ENCODE results near the gene HCAR2. TPM values are rescaled to one million over a fixed set of nuclear protein-coding genes. Genes with fewer than 3 reads are reported as not detected.

The HCAR2 gene
- total and polyA plus RNA-seq, 7 donors: 0.36 to 0.98 (median 0.76) TPM; not detected in 3

- TF ChIP-seq POLR2A (IDR thresholded peaks at IDR 0.05): no peak
- no peak for TF ChIP-seq POLR2AphosphoS5 (IDR thresholded peaks at IDR 0.05)
- TF ChIP-seq, protein P1, sequence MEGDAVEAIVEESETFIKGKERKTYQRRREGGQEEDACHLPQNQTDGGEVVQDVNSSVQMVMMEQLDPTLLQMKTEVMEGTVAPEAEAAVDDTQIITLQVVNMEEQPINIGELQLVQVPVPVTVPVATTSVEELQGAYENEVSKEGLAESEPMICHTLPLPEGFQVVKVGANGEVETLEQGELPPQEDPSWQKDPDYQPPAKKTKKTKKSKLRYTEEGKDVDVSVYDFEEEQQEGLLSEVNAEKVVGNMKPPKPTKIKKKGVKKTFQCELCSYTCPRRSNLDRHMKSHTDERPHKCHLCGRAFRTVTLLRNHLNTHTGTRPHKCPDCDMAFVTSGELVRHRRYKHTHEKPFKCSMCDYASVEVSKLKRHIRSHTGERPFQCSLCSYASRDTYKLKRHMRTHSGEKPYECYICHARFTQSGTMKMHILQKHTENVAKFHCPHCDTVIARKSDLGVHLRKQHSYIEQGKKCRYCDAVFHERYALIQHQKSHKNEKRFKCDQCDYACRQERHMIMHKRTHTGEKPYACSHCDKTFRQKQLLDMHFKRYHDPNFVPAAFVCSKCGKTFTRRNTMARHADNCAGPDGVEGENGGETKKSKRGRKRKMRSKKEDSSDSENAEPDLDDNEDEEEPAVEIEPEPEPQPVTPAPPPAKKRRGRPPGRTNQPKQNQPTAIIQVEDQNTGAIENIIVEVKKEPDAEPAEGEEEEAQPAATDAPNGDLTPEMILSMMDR (IDR thresholded peaks at IDR 0.05): no peak
- TF ChIP-seq EP300 (IDR thresholded peaks at IDR 0.05): no peak
- H3K4me1 ChIP-seq: no peaks in the 10 kb centered on the region
- H3K4me3 ChIP-seq: no peak overlapping the region
- H3K36me3 ChIP-seq: no peaks in the 10 kb centered on the region
- H3K9me3 ChIP-seq: no peaks in the 10 kb centered on the region
- intact Hi-C loops (cut with DNase I): no loop called here
- no peak overlapping the region for H3K27ac ChIP-seq
- no peak for DNase-seq
- 33 to 63% methylated on average over 5 of the region's 5 CpGs for WGBS, 2 donors
- no peaks in the 10 kb centered on the region for H3K27me3 ChIP-seq
These were observed 23.0 kb upstream of the HCAR2 start for GRCh38 chr12:122726080-122726558.

DNA sequence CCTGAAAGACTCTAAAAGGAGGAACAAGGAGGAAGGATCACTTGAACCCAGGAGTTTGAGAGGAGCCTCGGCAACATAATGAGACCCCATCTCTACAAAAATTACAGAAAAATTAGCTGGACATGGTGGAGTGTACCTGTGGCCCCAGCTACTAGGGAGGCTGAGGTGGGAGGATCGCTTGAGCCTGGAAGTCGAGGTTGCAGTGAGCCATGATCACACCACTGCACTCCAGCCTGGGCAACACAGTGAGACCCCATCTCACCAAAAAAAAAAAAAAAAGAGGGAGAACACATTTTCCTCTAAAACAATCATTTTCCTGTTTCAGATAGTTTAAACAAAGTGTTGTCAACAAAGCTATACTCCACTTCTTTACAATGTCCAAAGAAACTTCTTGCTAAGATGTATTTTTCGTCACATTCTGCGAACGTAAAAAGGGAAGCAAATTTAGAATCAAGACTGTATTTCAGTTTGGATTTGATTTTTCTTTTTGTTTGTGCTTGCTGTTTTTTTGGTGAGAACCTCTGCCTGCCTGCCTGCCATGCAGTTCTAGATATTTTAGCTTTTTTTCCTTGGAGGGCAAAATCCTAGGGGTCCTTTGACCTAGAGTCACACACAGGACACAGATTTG lies 22.4 kb upstream of the HCAR2 start:
- WGBS, 2 donors: 79 to 90% methylated on average over 6 of the region's 6 CpGs
- no peaks in the 10 kb centered on the region for H3K4me1 ChIP-seq
- H3K4me3 ChIP-seq: no peak overlapping the region
- DNase-seq: no peak
- H3K27ac ChIP-seq: no peak overlapping the region
- intact Hi-C loops (cut with DNase I): no loop called here
- no peaks in the 10 kb centered on the region for H3K9me3 ChIP-seq
- no peaks in the 10 kb centered on the region for H3K36me3 ChIP-seq
- TF ChIP-seq POLR2AphosphoS5 (IDR thresholded peaks at IDR 0.05) (no peak), POLR2A (IDR thresholded peaks at IDR 0.05) (no peak), EP300 (IDR thresholded peaks at IDR 0.05) (no peak)
- TF ChIP-seq, protein P1 (IDR thresholded peaks at IDR 0.05): no peak
- no peaks in the 10 kb centered on the region for H3K27me3 ChIP-seq

GRCh38 chr12:122724641-122725243 lies 21.6 kb upstream of the HCAR2 start:
- 88 to 91% methylated on average over 12 of the region's 12 CpGs for WGBS, 2 donors
- Histone ChIP-seq H3K4me3 (no peak overlapping the region), H3K27me3 (no peaks in the 10 kb centered on the region), H3K36me3 (no peaks in the 10 kb centered on the region), H3K9me3 (no peaks in the 10 kb centered on the region), H3K4me1 (no peaks in the 10 kb centered on the region), H3K27ac (no peak overlapping the region)
- no peak for DNase-seq
- intact Hi-C loops (cut with DNase I): no loop called here
- TF ChIP-seq POLR2A (IDR thresholded peaks at IDR 0.05): no peak
- TF ChIP-seq EP300 (IDR thresholded peaks at IDR 0.05): no peak
- TF ChIP-seq, protein P1 (IDR thresholded peaks at IDR 0.05): no peak
- no peak for TF ChIP-seq POLR2AphosphoS5 (IDR thresholded peaks at IDR 0.05)

DNA sequence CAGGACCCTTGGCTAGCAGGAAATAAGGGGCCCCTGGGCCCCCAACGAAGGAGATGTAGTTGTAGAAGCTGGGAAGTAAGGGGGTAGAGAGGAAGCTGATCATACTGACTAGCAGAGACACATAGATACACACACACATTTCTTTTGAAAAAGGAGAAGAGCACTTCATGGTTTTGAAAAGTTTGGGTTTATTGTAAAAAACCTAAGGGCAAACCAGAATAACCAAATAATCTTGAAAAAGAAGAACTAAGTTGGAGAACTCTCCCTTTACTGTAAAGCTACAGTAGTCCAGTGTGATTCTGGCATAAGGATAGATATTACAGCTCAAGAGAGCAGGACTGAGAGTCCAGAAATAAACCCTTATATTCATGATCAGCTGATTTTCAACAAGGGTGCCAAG lies 19.2 kb upstream of the HCAR2 start:
- TF ChIP-seq EP300 (IDR thresholded peaks at IDR 0.05) (no peak), POLR2AphosphoS5 (IDR thresholded peaks at IDR 0.05) (no peak)
- TF ChIP-seq, protein P1 (IDR thresholded peaks at IDR 0.05): no peak
- intact Hi-C loops (cut with DNase I): no loop called here
- Histone ChIP-seq H3K4me3 (no peak overlapping the region), H3K9me3 (no peaks in the 10 kb centered on the region), H3K27me3 (no peaks in the 10 kb centered on the region), H3K27ac (no peak overlapping the region), H3K4me1 (no peaks in the 10 kb centered on the region), H3K36me3 (no peaks in the 10 kb centered on the region)
- no peak for DNase-seq
- WGBS, 2 donors: 50 to 70% methylated on average over 1 of the region's 1 CpG

All from sigmoid colon (tissue), 7 donors.